Fibroblast of lung (primary cell): ENCODE measurements around the gene BUB1B. TPM values are rescaled to one million over a fixed set of nuclear protein-coding genes. Genes with fewer than 3 reads are reported as not detected.

Experiments
- DNase-seq, 2 donors: peaks; one replicate each; pipeline versions ENCODE4 v3.0.0 to v3.0.0-alpha.2; 2010; ENCODE audit warnings: low read depth in 2 of 2
- H2AFZ ChIP-seq: 2 replicates; pipeline ENCODE4 v1.5.1; 2012; ENCODE audit warnings: low read length, control low read depth, inconsistent platforms
- H3K27ac ChIP-seq: 2 replicates; pipeline ENCODE4 v1.5.1; 2011; ENCODE audit warnings: low read length, control low read depth; ENCODE audit not compliant: insufficient read depth
- H3K27me3 ChIP-seq: 2 replicates; pipeline ENCODE4 v1.5.1; 2011; ENCODE audit warnings: mild to moderate bottlenecking, low read length; ENCODE audit not compliant: control insufficient read depth, insufficient read depth
- H3K36me3 ChIP-seq: 2 replicates; pipeline ENCODE4 v1.5.1; 2011; ENCODE audit warnings: low read length; ENCODE audit not compliant: control insufficient read depth, insufficient read depth
- H3K4me1 ChIP-seq: 2 replicates; pipeline ENCODE4 v1.5.1; 2011; ENCODE audit warnings: low read length; ENCODE audit not compliant: control insufficient read depth, insufficient read depth; ENCODE audit errors: extremely low read depth
- H3K4me2 ChIP-seq: 2 replicates; pipeline ENCODE4 v1.5.1; 2011; ENCODE audit warnings: low read length, control low read depth; ENCODE audit not compliant: insufficient read depth; ENCODE audit errors: extremely low read depth
- H3K4me3 ChIP-seq, 4 experiments: fragments of 200-600 bp in 1 of 4; sonication (generic) in 1 of 4; replicated peaks in 1 of 4; 2 replicates each; pipeline ENCODE4 v1.5.1; 2011 to 2016; ENCODE audit warnings: low read length in 4 of 4, low read depth in 3 of 4, mild to moderate bottlenecking in 3 of 4, control low read depth in 2 of 4, inconsistent platforms in 1 of 4, mixed read lengths in 1 of 4; ENCODE audit not compliant: insufficient read depth in 1 of 4; ENCODE audit errors: control extremely low read depth in 1 of 4
- H3K79me2 ChIP-seq: 2 replicates; pipeline ENCODE4 v1.5.1; 2012; ENCODE audit warnings: mild to moderate bottlenecking, low read length, inconsistent platforms; ENCODE audit not compliant: control insufficient read depth, insufficient read depth
- H3K9ac ChIP-seq: 2 replicates; pipeline ENCODE4 v1.5.1; 2011; ENCODE audit warnings: mild to moderate bottlenecking, low read length, control low read depth; ENCODE audit not compliant: insufficient read depth
- H3K9me3 ChIP-seq: 2 replicates; pipeline ENCODE4 v1.5.1; 2012; ENCODE audit warnings: low read depth, low read length; ENCODE audit not compliant: control insufficient read depth, insufficient read depth
- H4K20me1 ChIP-seq: 2 replicates; pipeline ENCODE4 v1.5.1; 2011; ENCODE audit warnings: low read length; ENCODE audit not compliant: control insufficient read depth, insufficient read depth; ENCODE audit errors: extremely low read depth
- CTCF ChIP-seq, 2 donors: IDR thresholded peaks in 1 of 2; conservative IDR thresholded peaks in 1 of 2; 1 replicate in 1 of 2; 2 replicates in 1 of 2; pipeline ENCODE4 v1.5.1; 2011 to 2012; ENCODE audit warnings: low read length in 2 of 2, control low read depth in 1 of 2, inconsistent platforms in 1 of 2, low read depth in 1 of 2, mild to moderate bottlenecking in 1 of 2
- EZH2 ChIP-seq: IDR thresholded peaks from 2 replicates; pipeline ENCODE4 v1.5.1; 2012; ENCODE audit warnings: low read length, control low read depth, mild to moderate bottlenecking; ENCODE audit errors: missing control alignments
- polyA plus RNA-seq, 2 donors: library from polyadenylated mRNA; depleted of rRNA in 1 of 2; stranded (reverse) in 1 of 2; unstranded in 1 of 2; fragments of >200 nt; gene quantifications; 2 replicates each; pipeline ENCODE4 v1.2.1, GENCODE V29; 2011 to 2012; ENCODE audit warnings: missing spikeins in 1 of 2
- total RNA-seq: library from RNA; depleted of rRNA; stranded (reverse); fragments of >200 nt; gene quantifications from 2 replicates; pipeline ENCODE4 v1.2.1, GENCODE V29; 2014

BUB1B gene
- total and polyA plus RNA-seq, 2 donors (not counting 1 experiment from before 2014, with no cell fraction given) = 5.4 to 6.9 TPM

GRCh38 chr15:40226736-40227135 lies 65.9 kb downstream of the BUB1B start:
- Histone ChIP-seq H4K20me1 (no peaks in the 10 kb centered on the region), H3K27ac (no peak overlapping the region), H3K4me1 (no peaks in the 10 kb centered on the region), H3K79me2 (no peaks in the 10 kb centered on the region), H3K4me3 (no peak overlapping the region), H3K36me3 (no peaks in the 10 kb centered on the region), H3K9me3 (no peaks in the 10 kb centered on the region), H3K27me3 (no peaks in the 10 kb centered on the region), H2AFZ (no peak overlapping the region), H3K4me2 (no peak overlapping the region), H3K9ac (no peak overlapping the region)
- DNase-seq = no peak
- no peak for TF ChIP-seq CTCF (conservative IDR thresholded peaks at IDR 0.05 in 1 of 2, IDR thresholded peaks at IDR 0.05 in 1 of 2; ENCODE audit: low read depth in 1 of 2, low read length in 2 of 2)
- no peak for TF ChIP-seq EZH2

- TF ChIP-seq CTCF (conservative IDR thresholded peaks at IDR 0.05 in 1 of 2, IDR thresholded peaks at IDR 0.05 in 1 of 2; ENCODE audit: low read depth in 1 of 2, low read length in 2 of 2) = no peak
- no peak for TF ChIP-seq EZH2
- Histone ChIP-seq H4K20me1 (no peaks in the 10 kb centered on the region), H2AFZ (no peak overlapping the region), H3K4me2 (no peak overlapping the region), H3K4me3 (no peak overlapping the region), H3K79me2 (no peaks in the 10 kb centered on the region), H3K27ac (no peak overlapping the region), H3K9me3 (no peaks in the 10 kb centered on the region), H3K36me3 (no peaks in the 10 kb centered on the region), H3K4me1 (no peaks in the 10 kb centered on the region), H3K27me3 (no peaks in the 10 kb centered on the region), H3K9ac (no peak overlapping the region)
- DNase-seq = no peak
These were observed 68.4 kb downstream of the BUB1B start for GRCh38 chr15:40229316-40229715.

- no peaks in the 10 kb centered on the region for H3K79me2 ChIP-seq
- no peak overlapping the region for H2AFZ ChIP-seq
- H3K4me3 ChIP-seq = no peak overlapping the region
- H3K9me3 ChIP-seq = no peaks in the 10 kb centered on the region
- TF ChIP-seq CTCF (conservative IDR thresholded peaks at IDR 0.05 in 1 of 2, IDR thresholded peaks at IDR 0.05 in 1 of 2; ENCODE audit: low read depth in 1 of 2, low read length in 2 of 2) (no peak), EZH2 (no peak)
- no peak overlapping the region for H3K27ac ChIP-seq
- no peak overlapping the region for H3K4me2 ChIP-seq
- H3K27me3 ChIP-seq = no peaks in the 10 kb centered on the region
- DNase-seq = no peak
- H3K4me1 ChIP-seq = no peaks in the 10 kb centered on the region
- no peaks in the 10 kb centered on the region for H4K20me1 ChIP-seq
- no peaks in the 10 kb centered on the region for H3K36me3 ChIP-seq
- H3K9ac ChIP-seq = no peak overlapping the region
These were observed 69.1 kb downstream of the BUB1B start for GRCh38 chr15:40229956-40230355.
